ENCODE results near the gene FAH. TPM values are rescaled to one million over a fixed set of nuclear protein-coding genes. Genes with fewer than 3 reads are reported as not detected.

The FAH gene
- total and polyA plus RNA-seq, 10 of the 15 experiments (the other 5 are each of a cell fraction or from before 2014, with no cell fraction given) = 36.3 to 121 (median 62.0) TPM

DNA sequence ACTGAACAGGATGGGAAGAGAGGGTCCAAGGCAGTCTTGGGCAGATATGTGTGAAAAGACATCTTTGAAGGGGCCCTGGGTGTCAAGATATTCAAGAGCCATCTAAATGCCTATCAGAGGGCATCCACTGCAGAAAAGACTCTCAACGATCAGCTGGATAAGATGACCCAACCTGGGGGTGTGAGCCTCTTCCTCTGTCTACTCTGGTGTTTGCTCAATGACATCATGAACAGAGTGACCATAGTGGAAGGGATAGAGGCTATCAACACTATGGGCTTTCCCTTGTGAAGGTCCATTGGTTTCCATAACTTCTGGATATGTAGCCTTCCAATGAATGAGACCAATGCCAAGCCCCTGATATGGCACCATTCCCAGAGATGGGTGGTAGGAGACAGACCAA, 42.1 kb downstream of the FAH start:
- FAIRE-seq (no peak), ATAC-seq (no peak), DNase-seq (ENCODE audit: low read depth, low spot score) (no peak)
- TF ChIP-seq CEBPB (IDR thresholded peaks at IDR 0.05; ENCODE audit: borderline replicate concordance in 1 of 2, low read depth in 2 of 2, low read length in 2 of 2) (no peak), CHD4 (IDR thresholded peaks at IDR 0.05) (no peak)
- Histone ChIP-seq H3K36me3 (ENCODE audit: control insufficient read depth in 2 of 2, insufficient read depth in 2 of 2, low read length in 1 of 2) (no peaks in the 10 kb centered on the region), H2AFZ (ENCODE audit: control insufficient read depth, low read depth, low read length) (no peak overlapping the region), H3K4me3 (no peak overlapping the region), H3K9ac (ENCODE audit: control insufficient read depth, insufficient read depth, low read length) (no peak overlapping the region), H4K20me1 (ENCODE audit: control insufficient read depth, insufficient read depth) (no peaks in the 10 kb centered on the region; the same call in 1 of the 2 replicates), H3K79me2 (ENCODE audit: control insufficient read depth, insufficient read depth, low read length) (no peaks in the 10 kb centered on the region), H3K27me3 (replicated peaks in 1 of 2; ENCODE audit: control insufficient read depth in 2 of 2, insufficient read depth in 2 of 2, low read length in 1 of 2) (no peaks in the 10 kb centered on the region), H3K4me2 (ENCODE audit: control insufficient read depth, insufficient read depth) (no peak overlapping the region), H3K4me1 (ENCODE audit: control insufficient read depth, insufficient read depth, low read length) (no peaks in the 10 kb centered on the region), H3K27ac (ENCODE audit: control insufficient read depth, insufficient read depth) (no peak overlapping the region), H3K9me3 (replicated peaks; ENCODE audit: control insufficient read depth, insufficient read depth, low read length) (no peaks in the 10 kb centered on the region)
- no TSS peak for BruUV-seq (replicated peaks)
- ChIA-PET RAD21 (ENCODE audit: unreplicated experiment) (no interaction called here), POLR2A (no interaction called here), CTCF (no interaction called here), SMC1A (ENCODE audit: uncharacterized antibody, unreplicated experiment) (no interaction called here)
- intact Hi-C loops (cut with micrococcal nuclease; ENCODE audit: unreplicated experiment) = no loop called here
- in situ Hi-C loops (cut with MboI) = no loop called here
- WGBS (ENCODE audit: insufficient coverage, insufficient replicate concordance, low lambda C conversion rate, missing lambda C conversion rate) = 45% methylated on average over 1 of the region's 1 CpG

DNA sequence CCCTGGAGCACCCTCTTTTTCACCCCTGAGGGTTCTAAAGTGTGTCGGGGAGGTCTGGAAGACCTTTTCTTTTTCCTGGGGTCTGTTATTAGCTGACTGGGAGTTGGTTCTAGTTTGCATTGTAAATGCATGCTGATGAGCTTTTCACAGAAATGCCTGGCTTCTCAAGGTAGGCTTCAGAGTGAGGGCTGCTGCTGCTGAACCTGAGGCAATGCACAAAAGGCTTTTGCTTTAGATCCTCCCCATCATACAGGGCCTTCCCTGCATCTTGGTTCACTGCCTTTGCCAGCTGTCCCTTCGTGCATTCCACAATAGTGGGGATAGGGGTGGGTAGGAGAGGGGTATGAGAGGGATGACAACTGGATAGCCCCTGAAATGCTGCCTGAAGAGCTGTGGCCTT, 46.6 kb downstream of the FAH start:
- no peak overlapping the region for H3K9ac ChIP-seq (ENCODE audit: control insufficient read depth, insufficient read depth, low read length)
- no TSS peak for BruUV-seq (replicated peaks)
- FAIRE-seq (no peak), ATAC-seq (no peak), DNase-seq (ENCODE audit: low read depth, low spot score) (no peak)
- no peak overlapping the region for H3K4me2 ChIP-seq (ENCODE audit: control insufficient read depth, insufficient read depth)
- no peaks in the 10 kb centered on the region for H3K4me1 ChIP-seq (ENCODE audit: control insufficient read depth, insufficient read depth, low read length)
- intact Hi-C loops (cut with micrococcal nuclease; ENCODE audit: unreplicated experiment) (no loop called here), in situ Hi-C loops (cut with MboI) (no loop called here)
- no peak overlapping the region for H3K27ac ChIP-seq (ENCODE audit: control insufficient read depth, insufficient read depth)
- no peaks in the 10 kb centered on the region; the same call in 1 of the 2 replicates for H4K20me1 ChIP-seq (ENCODE audit: control insufficient read depth, insufficient read depth)
- CTCF ChIA-PET = interaction anchor here (0.6 to 1.1 kb wide), 2 partner anchors 9 to 74 kb away, joined by 3 to 4 read pairs; no protein-coding TSS in a partner anchor
- H3K9me3 ChIP-seq (replicated peaks; ENCODE audit: control insufficient read depth, insufficient read depth, low read length) = no peaks in the 10 kb centered on the region
- H3K27me3 ChIP-seq (replicated peaks in 1 of 2; ENCODE audit: control insufficient read depth in 2 of 2, insufficient read depth in 2 of 2, low read length in 1 of 2) = no peaks in the 10 kb centered on the region
- H3K4me3 ChIP-seq = no peak overlapping the region
- RAD21 ChIA-PET (ENCODE audit: unreplicated experiment) = no interaction called here
- H2AFZ ChIP-seq (ENCODE audit: control insufficient read depth, low read depth, low read length) = no peak overlapping the region
- H3K79me2 ChIP-seq (ENCODE audit: control insufficient read depth, insufficient read depth, low read length) = no peaks in the 10 kb centered on the region
- WGBS (ENCODE audit: insufficient coverage, insufficient replicate concordance, low lambda C conversion rate, missing lambda C conversion rate) = 23% methylated on average over 2 of the region's 2 CpGs
- no peaks in the 10 kb centered on the region for H3K36me3 ChIP-seq (ENCODE audit: control insufficient read depth in 2 of 2, insufficient read depth in 2 of 2, low read length in 1 of 2)
- SMC1A ChIA-PET (ENCODE audit: uncharacterized antibody, unreplicated experiment) = interaction anchor here (1.1 kb wide), 1 partner anchor 432 kb away, joined by 3 read pairs; no protein-coding TSS in a partner anchor
- POLR2A ChIA-PET = interaction anchor here (0.5 kb wide), 1 partner anchor 35 kb away, joined by 3 read pairs; no protein-coding TSS in a partner anchor
- TF ChIP-seq, protein P1, sequence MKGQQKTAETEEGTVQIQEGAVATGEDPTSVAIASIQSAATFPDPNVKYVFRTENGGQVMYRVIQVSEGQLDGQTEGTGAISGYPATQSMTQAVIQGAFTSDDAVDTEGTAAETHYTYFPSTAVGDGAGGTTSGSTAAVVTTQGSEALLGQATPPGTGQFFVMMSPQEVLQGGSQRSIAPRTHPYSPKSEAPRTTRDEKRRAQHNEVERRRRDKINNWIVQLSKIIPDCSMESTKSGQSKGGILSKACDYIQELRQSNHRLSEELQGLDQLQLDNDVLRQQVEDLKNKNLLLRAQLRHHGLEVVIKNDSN (IDR thresholded peaks at IDR 0.05; ENCODE audit: borderline replicate concordance, extremely low read length, insufficient read depth, low read depth, low read length) = no peak
- TF ChIP-seq CTCF (IDR thresholded peaks at IDR 0.05 in 2 of 3, conservative IDR thresholded peaks at IDR 0.05 in 1 of 3; ENCODE audit: control insufficient read depth in 2 of 3, extremely low read depth in 1 of 3, insufficient read depth in 1 of 3, low read depth in 3 of 3, low read length in 3 of 3) (no peak), ATF7 (IDR thresholded peaks at IDR 0.05; ENCODE audit: low read depth) (no peak), FOXM1 (IDR thresholded peaks at IDR 0.05; ENCODE audit: low read depth, low read length) (no peak), SMARCA5 (IDR thresholded peaks at IDR 0.05) (no peak), CBX3 (IDR thresholded peaks at IDR 0.05; ENCODE audit: borderline replicate concordance, low read depth) (no peak), ZNF622 (IDR thresholded peaks at IDR 0.05) (no peak), BCLAF1 (IDR thresholded peaks at IDR 0.05) (no peak), POLR2AphosphoS2 (IDR thresholded peaks at IDR 0.05; ENCODE audit: low read depth, low read length) (no peak), BHLHE40 (IDR thresholded peaks at IDR 0.05; ENCODE audit: borderline replicate concordance in 1 of 2, low read depth in 2 of 2, low read length in 1 of 2) (no peak)
